OCI-LY1 (cell line): ENCODE results near the gene SEPTIN5.

Experiments used
- H2AFZ ChIP-seq: fragments of 200-600 bp; sonication (generic), shearing (Covaris generic); 2 replicates; pipeline ENCODE4 v1.6.0; 2014; ENCODE audit warnings: antibody characterized with exemption, mild to moderate bottlenecking, low read length
- H3F3A ChIP-seq: fragments of 200-600 bp; sonication (generic), shearing (Covaris generic); 2 replicates; pipeline ENCODE4 v1.6.0; 2014; ENCODE audit warnings: mild to moderate bottlenecking, antibody characterized with exemption, low read length, moderate library complexity; ENCODE audit not compliant: insufficient read depth
- H3K27ac ChIP-seq: fragments of 200-600 bp; sonication (generic); 2 replicates; pipeline ENCODE4 v1.5.1; 2014; ENCODE audit warnings: low read length, mixed run types, mild to moderate bottlenecking, low read depth; ENCODE audit not compliant: poor library complexity, severe bottlenecking
- H3K27me3 ChIP-seq: fragments of 200-600 bp; sonication (generic); 2 replicates; pipeline ENCODE4 v1.6.0; 2014; ENCODE audit warnings: antibody characterized with exemption, mild to moderate bottlenecking, low read length, moderate library complexity; ENCODE audit not compliant: insufficient read depth
- H3K36me3 ChIP-seq: fragments of 200-600 bp; sonication (generic); 2 replicates; pipeline ENCODE4 v1.6.1; 2014; ENCODE audit warnings: mild to moderate bottlenecking, antibody characterized with exemption, low read length, moderate library complexity, mixed read lengths; ENCODE audit not compliant: insufficient read depth
- H3K4me1 ChIP-seq: fragments of 200-600 bp; sonication (generic); 2 replicates; pipeline ENCODE4 v1.5.1; 2014; ENCODE audit warnings: mild to moderate bottlenecking, low read length, moderate library complexity; ENCODE audit not compliant: insufficient read depth, severe bottlenecking
- H3K4me2 ChIP-seq: fragments of 200-600 bp; sonication (generic), shearing (Covaris generic); 2 replicates; pipeline ENCODE4 v1.6.1; 2014; ENCODE audit warnings: low read length
- H3K4me3 ChIP-seq: fragments of 200-600 bp; sonication (generic); 2 replicates; pipeline ENCODE4 v1.5.1; 2014; ENCODE audit warnings: low read length, low read depth, mild to moderate bottlenecking, mixed read lengths; ENCODE audit not compliant: poor library complexity, severe bottlenecking
- H3K79me2 ChIP-seq: fragments of 200-600 bp; shearing (Covaris generic); 2 replicates; pipeline ENCODE4 v1.6.1; 2016; ENCODE audit warnings: mixed run types, low read length, mixed read lengths; ENCODE audit not compliant: insufficient read depth
- H3K9ac ChIP-seq: fragments of 200-600 bp; sonication (generic), shearing (Covaris generic); 2 replicates; pipeline ENCODE4 v1.6.1; 2014; ENCODE audit warnings: mild to moderate bottlenecking, low read length, mixed read lengths
- H3K9me2 ChIP-seq: fragments of 200-600 bp; sonication (generic), shearing (Covaris generic); 2 replicates; pipeline ENCODE4 v1.6.1; 2014; ENCODE audit warnings: low read depth, mild to moderate bottlenecking, low read length, mixed read lengths
- H3K9me3 ChIP-seq: fragments of 200-600 bp; shearing (Covaris generic); 2 replicates; pipeline ENCODE4 v1.6.1; 2014; ENCODE audit warnings: low read length, mixed read lengths
- H4K20me1 ChIP-seq: fragments of 200-600 bp; sonication (generic), shearing (Covaris generic); 2 replicates; pipeline ENCODE4 v1.6.0; 2016; ENCODE audit warnings: mild to moderate bottlenecking, low read length; ENCODE audit not compliant: insufficient read depth
- CTCF ChIP-seq: fragments of 200-600 bp; sonication (generic), shearing (Covaris generic); IDR thresholded peaks from 2 replicates; pipeline ENCODE4 v1.5.1; 2017; ENCODE audit warnings: mild to moderate bottlenecking, antibody characterized with exemption, low read length, moderate library complexity, mixed read lengths
- EZH2 ChIP-seq: fragments of 200-600 bp; sonication (generic), shearing (Covaris generic); IDR thresholded peaks from 2 replicates; pipeline ENCODE4 v1.8.0; 2017; ENCODE audit warnings: borderline replicate concordance, mixed run types, mild to moderate bottlenecking, antibody characterized with exemption, low read length, moderate library complexity, mixed read lengths

SEPTIN5 gene

GRCh38 chr22:19689408-19689807 is 24.9 kb upstream of the SEPTIN5 start:
- no peaks in the 10 kb centered on the region for H3F3A ChIP-seq
- H3K27me3 ChIP-seq: peaks cover 8% of the 10 kb centered on the region
- H2AFZ ChIP-seq: no peak overlapping the region
- no peaks in the 10 kb centered on the region for H3K36me3 ChIP-seq
- H3K9me3 ChIP-seq: no peaks in the 10 kb centered on the region
- no peak overlapping the region for H3K9ac ChIP-seq
- H3K27ac ChIP-seq: no peak overlapping the region
- H3K4me2 ChIP-seq: no peak overlapping the region
- H3K4me3 ChIP-seq: no peak overlapping the region
- no peaks in the 10 kb centered on the region for H3K79me2 ChIP-seq
- TF ChIP-seq CTCF: no peak
- no peak for TF ChIP-seq EZH2
- H3K4me1 ChIP-seq: no peaks in the 10 kb centered on the region
- H3K9me2 ChIP-seq: no peaks in the 10 kb centered on the region
- no peaks in the 10 kb centered on the region for H4K20me1 ChIP-seq

GRCh38 chr22:19691007-19691720 is 23.1 kb upstream of the SEPTIN5 start:
- Histone ChIP-seq H3K9me2 (no peaks in the 10 kb centered on the region), H3K36me3 (no peaks in the 10 kb centered on the region), H3K9ac (no peak overlapping the region), H3K27ac (no peak overlapping the region), H3K4me3 (no peak overlapping the region), H3K4me2 (no peak overlapping the region), H3K9me3 (no peaks in the 10 kb centered on the region), H3K27me3 (peaks cover 8% of the 10 kb centered on the region), H2AFZ (no peak overlapping the region), H3F3A (no peaks in the 10 kb centered on the region), H4K20me1 (no peaks in the 10 kb centered on the region), H3K4me1 (no peaks in the 10 kb centered on the region), H3K79me2 (no peaks in the 10 kb centered on the region)
- TF ChIP-seq CTCF (no peak), EZH2 (no peak)

- Histone ChIP-seq H2AFZ (no peak overlapping the region), H3K9me3 (no peaks in the 10 kb centered on the region), H3K4me2 (no peak overlapping the region), H3K27ac (no peak overlapping the region), H3K79me2 (no peaks in the 10 kb centered on the region), H4K20me1 (no peaks in the 10 kb centered on the region), H3K36me3 (no peaks in the 10 kb centered on the region), H3K9ac (no peak overlapping the region), H3K27me3 (peaks cover 8% of the 10 kb centered on the region), H3F3A (no peaks in the 10 kb centered on the region), H3K4me3 (no peak overlapping the region), H3K4me1 (no peaks in the 10 kb centered on the region), H3K9me2 (no peaks in the 10 kb centered on the region)
- no peak for TF ChIP-seq EZH2
- TF ChIP-seq CTCF: no peak
Measured at GRCh38 chr22:19691721-19692341, 22.5 kb upstream of the SEPTIN5 start.
